ENCODE results near the gene PRDX2. TPM values are rescaled to one million over a fixed set of nuclear protein-coding genes. Genes with fewer than 3 reads are reported as not detected.
"Not testable (repeated sequence)": the region's sequence is repeated elsewhere in the genome, so short reads cannot be mapped to it uniquely, and the experiment has no call there.

PRDX2 gene
- total and polyA plus RNA-seq, 2 donors (not counting 3 experiments of a cell fraction or from before 2014, with no cell fraction given): 247 to 492 TPM

DNA sequence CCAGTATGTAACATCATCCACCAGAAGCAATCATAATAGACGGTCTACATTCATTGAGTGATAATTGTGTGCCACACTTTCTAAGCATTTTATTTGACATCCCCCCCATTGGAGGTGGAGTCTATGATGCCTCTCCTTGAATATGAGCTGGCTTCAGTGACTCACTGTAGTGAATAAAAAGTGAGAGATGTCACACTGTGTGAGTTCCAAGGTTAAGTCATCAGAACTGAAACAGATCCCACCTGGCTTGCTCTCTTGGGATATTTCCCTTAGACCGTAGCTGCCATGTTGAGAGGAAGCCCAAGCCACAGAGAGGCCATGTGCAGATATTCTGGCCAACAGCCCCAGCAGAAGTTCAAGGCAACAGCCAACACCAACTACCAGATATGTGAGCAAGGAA is 20.2 kb upstream of the PRDX2 start:
- DNase-seq (ENCODE audit: low read depth, low spot score): no peak
- ChIA-PET CTCF (interaction anchor here (1.1 to 1.2 kb wide), 2 partner anchors 23 to 26 kb away, joined by 3 to 7 read pairs; no protein-coding TSS in a partner anchor), POLR2A (no interaction called here)
- dilution Hi-C loops (cut with MboI; ENCODE audit: extremely low pct_ligation_motif_present, low sequenced_read_pairs): no loop called here
- intact Hi-C loops (cut with micrococcal nuclease): no loop called here
- no peaks in the 10 kb centered on the region for H3K36me3 ChIP-seq (ENCODE audit: control insufficient read depth in 2 of 2, extremely low read depth in 1 of 2, insufficient read depth in 2 of 2, low read length in 2 of 2)
- BruUV-seq (replicated peaks): no TSS peak
- no peaks in the 10 kb centered on the region for H3K27me3 ChIP-seq (ENCODE audit: control insufficient read depth in 2 of 2, insufficient read depth in 2 of 2, low read length in 2 of 2)
- FAIRE-seq: no peak
- H3K9me1 ChIP-seq (replicated peaks; ENCODE audit: control insufficient read depth, extremely low read depth, insufficient read depth, low read length): no peaks in the 10 kb centered on the region
- no peaks in the 10 kb centered on the region for H4K20me1 ChIP-seq (replicated peaks; ENCODE audit: control insufficient read depth, extremely low read depth, insufficient read depth, low read length)
- no peak overlapping the region for H3K9ac ChIP-seq (replicated peaks; ENCODE audit: extremely low read depth, insufficient read depth, low read length)
- no peak overlapping the region for H3K4me2 ChIP-seq (ENCODE audit: insufficient read depth, low read length)
- no peak overlapping the region for H3K4me3 ChIP-seq (replicated peaks in 1 of 3; ENCODE audit: insufficient read depth in 1 of 3, low read depth in 1 of 3, low read length in 3 of 3)
- no peaks in the 10 kb centered on the region for H3K9me3 ChIP-seq (replicated peaks; ENCODE audit: control insufficient read depth, insufficient read depth, low read length)
- no peaks in the 10 kb centered on the region for H3K4me1 ChIP-seq (ENCODE audit: control insufficient read depth, extremely low read depth, insufficient read depth, low read length)
- no peaks in the 10 kb centered on the region for H3K79me2 ChIP-seq (ENCODE audit: control insufficient read depth, insufficient read depth, low read length)
- no peak overlapping the region for H2AFZ ChIP-seq (ENCODE audit: low read depth, low read length)
- TF ChIP-seq POLR2AphosphoS5 (IDR thresholded peaks at IDR 0.05; ENCODE audit: insufficient read depth, low read depth, low read length) (no peak), FOS (IDR thresholded peaks at IDR 0.05; ENCODE audit: borderline replicate concordance, insufficient read depth, low read length) (no peak), EZH2 (IDR thresholded peaks at IDR 0.05; ENCODE audit: borderline replicate concordance, low read depth, low read length, severe bottlenecking) (no peak), POLR2A (IDR thresholded peaks at IDR 0.05; ENCODE audit: low read depth, low read length) (no peak), MYC (IDR thresholded peaks at IDR 0.05; ENCODE audit: low read depth, low read length) (no peak), GATA2 (IDR thresholded peaks at IDR 0.05; ENCODE audit: insufficient read depth, insufficient read length, low read depth, low read length) (no peak), JUN (IDR thresholded peaks at IDR 0.05; ENCODE audit: borderline replicate concordance, insufficient read depth, insufficient read length, low read depth) (no peak)
- TF ChIP-seq, protein P1, sequence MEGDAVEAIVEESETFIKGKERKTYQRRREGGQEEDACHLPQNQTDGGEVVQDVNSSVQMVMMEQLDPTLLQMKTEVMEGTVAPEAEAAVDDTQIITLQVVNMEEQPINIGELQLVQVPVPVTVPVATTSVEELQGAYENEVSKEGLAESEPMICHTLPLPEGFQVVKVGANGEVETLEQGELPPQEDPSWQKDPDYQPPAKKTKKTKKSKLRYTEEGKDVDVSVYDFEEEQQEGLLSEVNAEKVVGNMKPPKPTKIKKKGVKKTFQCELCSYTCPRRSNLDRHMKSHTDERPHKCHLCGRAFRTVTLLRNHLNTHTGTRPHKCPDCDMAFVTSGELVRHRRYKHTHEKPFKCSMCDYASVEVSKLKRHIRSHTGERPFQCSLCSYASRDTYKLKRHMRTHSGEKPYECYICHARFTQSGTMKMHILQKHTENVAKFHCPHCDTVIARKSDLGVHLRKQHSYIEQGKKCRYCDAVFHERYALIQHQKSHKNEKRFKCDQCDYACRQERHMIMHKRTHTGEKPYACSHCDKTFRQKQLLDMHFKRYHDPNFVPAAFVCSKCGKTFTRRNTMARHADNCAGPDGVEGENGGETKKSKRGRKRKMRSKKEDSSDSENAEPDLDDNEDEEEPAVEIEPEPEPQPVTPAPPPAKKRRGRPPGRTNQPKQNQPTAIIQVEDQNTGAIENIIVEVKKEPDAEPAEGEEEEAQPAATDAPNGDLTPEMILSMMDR (IDR thresholded peaks at IDR 0.05; ENCODE audit: extremely low read depth in 1 of 2, insufficient read depth in 1 of 2, low read depth in 1 of 2, low read length in 2 of 2): no peak
- TF ChIP-seq, protein P2, sequence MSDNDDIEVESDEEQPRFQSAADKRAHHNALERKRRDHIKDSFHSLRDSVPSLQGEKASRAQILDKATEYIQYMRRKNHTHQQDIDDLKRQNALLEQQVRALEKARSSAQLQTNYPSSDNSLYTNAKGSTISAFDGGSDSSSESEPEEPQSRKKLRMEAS (IDR thresholded peaks at IDR 0.05; ENCODE audit: insufficient read depth, insufficient read length): no peak
- H3K27ac ChIP-seq (ENCODE audit: insufficient read depth, low read depth, low read length): no peak overlapping the region

DNA sequence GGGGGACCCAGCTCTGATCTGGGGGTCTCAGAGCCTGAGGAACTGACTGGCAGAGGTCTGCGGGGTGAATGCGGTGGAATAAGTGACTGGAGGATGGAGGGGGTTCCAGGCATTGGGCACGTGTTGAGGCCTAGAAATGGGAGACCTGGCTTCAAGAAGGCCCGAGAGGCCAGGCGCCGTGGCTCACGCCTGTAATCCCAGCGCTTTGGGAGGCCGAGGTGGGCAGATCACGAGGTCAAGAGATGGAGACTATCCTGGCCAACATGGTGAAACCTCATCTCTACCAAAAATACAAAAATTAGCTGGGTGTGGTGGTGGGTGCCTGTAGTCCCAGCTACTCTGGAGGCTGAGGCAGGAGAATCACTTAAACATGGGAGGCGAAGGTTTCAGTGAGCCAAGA is 16.2 kb upstream of the PRDX2 start:
- CTCF ChIA-PET: interaction anchor here (1.0 to 7.0 kb wide), 2 partner anchors 30 to 52 kb away, joined by 3 to 30 read pairs; no protein-coding TSS in a partner anchor
- H3K9ac ChIP-seq (replicated peaks; ENCODE audit: extremely low read depth, insufficient read depth, low read length); H3K79me2 ChIP-seq (ENCODE audit: control insufficient read depth, insufficient read depth, low read length); H3K27me3 ChIP-seq (ENCODE audit: control insufficient read depth in 2 of 2, insufficient read depth in 2 of 2, low read length in 2 of 2); H3K4me2 ChIP-seq (ENCODE audit: insufficient read depth, low read length); intact Hi-C loops (cut with micrococcal nuclease); H3K9me3 ChIP-seq (replicated peaks; ENCODE audit: control insufficient read depth, insufficient read depth, low read length); POLR2A ChIA-PET; H3K36me3 ChIP-seq (ENCODE audit: control insufficient read depth in 2 of 2, extremely low read depth in 1 of 2, insufficient read depth in 2 of 2, low read length in 2 of 2); H3K9me1 ChIP-seq (replicated peaks; ENCODE audit: control insufficient read depth, extremely low read depth, insufficient read depth, low read length); H3K4me1 ChIP-seq (ENCODE audit: control insufficient read depth, extremely low read depth, insufficient read depth, low read length); BruUV-seq (replicated peaks); H3K27ac ChIP-seq (ENCODE audit: insufficient read depth, low read depth, low read length); dilution Hi-C loops (cut with MboI; ENCODE audit: extremely low pct_ligation_motif_present, low sequenced_read_pairs); DNase-seq (ENCODE audit: low read depth, low spot score); FAIRE-seq; H3K4me3 ChIP-seq (replicated peaks in 1 of 3; ENCODE audit: insufficient read depth in 1 of 3, low read depth in 1 of 3, low read length in 3 of 3); H2AFZ ChIP-seq (ENCODE audit: low read depth, low read length); H4K20me1 ChIP-seq (replicated peaks; ENCODE audit: control insufficient read depth, extremely low read depth, insufficient read depth, low read length): not testable (repeated sequence)

DNA sequence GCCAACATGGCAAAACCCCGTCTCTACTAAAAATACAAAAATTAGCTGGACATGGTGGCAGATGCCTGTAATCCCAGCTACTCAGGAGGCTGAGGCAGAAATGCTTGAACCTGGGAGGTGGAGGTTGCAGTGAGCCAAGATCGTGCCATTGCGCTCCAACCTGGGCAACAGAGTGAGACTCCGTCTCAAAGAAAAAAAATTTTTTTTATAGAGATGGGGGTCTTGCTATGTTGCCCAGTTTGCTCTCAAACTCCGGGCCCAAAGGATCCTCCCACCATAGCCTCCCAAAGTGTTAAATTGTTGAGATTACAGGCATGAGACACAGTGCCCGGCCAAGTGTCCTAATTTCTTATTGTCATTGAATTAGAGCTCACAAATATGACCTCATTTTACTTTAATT is 15.6 kb upstream of the PRDX2 start:
- H3K9ac ChIP-seq (replicated peaks; ENCODE audit: extremely low read depth, insufficient read depth, low read length); dilution Hi-C loops (cut with MboI; ENCODE audit: extremely low pct_ligation_motif_present, low sequenced_read_pairs); H3K27ac ChIP-seq (ENCODE audit: insufficient read depth, low read depth, low read length); H3K4me1 ChIP-seq (ENCODE audit: control insufficient read depth, extremely low read depth, insufficient read depth, low read length); H3K9me3 ChIP-seq (replicated peaks; ENCODE audit: control insufficient read depth, insufficient read depth, low read length); H3K27me3 ChIP-seq (ENCODE audit: control insufficient read depth in 2 of 2, insufficient read depth in 2 of 2, low read length in 2 of 2); H3K4me2 ChIP-seq (ENCODE audit: insufficient read depth, low read length); H3K79me2 ChIP-seq (ENCODE audit: control insufficient read depth, insufficient read depth, low read length); H3K36me3 ChIP-seq (ENCODE audit: control insufficient read depth in 2 of 2, extremely low read depth in 1 of 2, insufficient read depth in 2 of 2, low read length in 2 of 2); H3K9me1 ChIP-seq (replicated peaks; ENCODE audit: control insufficient read depth, extremely low read depth, insufficient read depth, low read length); BruUV-seq (replicated peaks); POLR2A ChIA-PET; intact Hi-C loops (cut with micrococcal nuclease); DNase-seq (ENCODE audit: low read depth, low spot score); H3K4me3 ChIP-seq (replicated peaks in 1 of 3; ENCODE audit: insufficient read depth in 1 of 3, low read depth in 1 of 3, low read length in 3 of 3); H4K20me1 ChIP-seq (replicated peaks; ENCODE audit: control insufficient read depth, extremely low read depth, insufficient read depth, low read length); FAIRE-seq; H2AFZ ChIP-seq (ENCODE audit: low read depth, low read length): not testable (repeated sequence)
- CTCF ChIA-PET: interaction anchor here (1.0 to 7.0 kb wide), 2 partner anchors 30 to 51 kb away, joined by 3 to 30 read pairs; no protein-coding TSS in a partner anchor

All from endothelial cell of umbilical vein (primary cell).